ENCODE measurements around the gene COL17A1. TPM values are rescaled to one million over a fixed set of nuclear protein-coding genes. Genes with fewer than 3 reads are reported as not detected.

The COL17A1 gene
- total and polyA plus RNA-seq, 9 donors, result 0.08 to 43.8 (median 0.26) TPM

DNA sequence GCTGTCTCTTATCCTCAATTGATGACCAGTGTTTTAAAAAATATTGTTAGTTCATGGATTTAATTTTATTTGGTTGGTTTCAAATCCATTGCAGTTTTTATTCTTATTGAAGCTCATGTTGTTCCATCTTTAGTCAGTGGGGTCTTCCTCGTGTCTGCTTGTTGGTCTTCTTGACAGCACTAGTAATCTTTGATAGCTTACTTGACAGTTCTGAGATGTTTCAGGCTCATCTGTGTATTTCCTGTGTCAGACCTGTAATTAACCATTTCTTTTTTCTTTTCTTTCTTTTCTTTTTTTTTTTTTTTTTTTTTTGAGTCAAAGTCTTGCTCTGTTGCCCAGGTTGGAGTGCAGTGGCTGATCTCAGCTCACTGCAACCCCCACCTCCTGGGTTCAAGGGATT, 90.5 kb downstream of the COL17A1 start:
- Histone ChIP-seq H3K9me3 (replicated peaks; ENCODE audit: control insufficient read depth, low read depth, low read length) (no peaks in the 10 kb centered on the region), H3K4me3 (ENCODE audit: low read length) (no peak overlapping the region), H3K27ac (ENCODE audit: low read length) (no peak overlapping the region), H3K27me3 (ENCODE audit: control insufficient read depth, insufficient read depth, low read length) (no peaks in the 10 kb centered on the region), H3K4me1 (ENCODE audit: control insufficient read depth, insufficient read depth, low read length) (no peaks in the 10 kb centered on the region), H3K36me3 (ENCODE audit: control insufficient read depth, insufficient read depth, low read length) (peaks cover 7% of the 10 kb centered on the region)
- no CpG with 5 or more reads among the region's 1 CpG for WGBS (ENCODE audit: insufficient coverage)
- DNase-seq, result no peak

DNA sequence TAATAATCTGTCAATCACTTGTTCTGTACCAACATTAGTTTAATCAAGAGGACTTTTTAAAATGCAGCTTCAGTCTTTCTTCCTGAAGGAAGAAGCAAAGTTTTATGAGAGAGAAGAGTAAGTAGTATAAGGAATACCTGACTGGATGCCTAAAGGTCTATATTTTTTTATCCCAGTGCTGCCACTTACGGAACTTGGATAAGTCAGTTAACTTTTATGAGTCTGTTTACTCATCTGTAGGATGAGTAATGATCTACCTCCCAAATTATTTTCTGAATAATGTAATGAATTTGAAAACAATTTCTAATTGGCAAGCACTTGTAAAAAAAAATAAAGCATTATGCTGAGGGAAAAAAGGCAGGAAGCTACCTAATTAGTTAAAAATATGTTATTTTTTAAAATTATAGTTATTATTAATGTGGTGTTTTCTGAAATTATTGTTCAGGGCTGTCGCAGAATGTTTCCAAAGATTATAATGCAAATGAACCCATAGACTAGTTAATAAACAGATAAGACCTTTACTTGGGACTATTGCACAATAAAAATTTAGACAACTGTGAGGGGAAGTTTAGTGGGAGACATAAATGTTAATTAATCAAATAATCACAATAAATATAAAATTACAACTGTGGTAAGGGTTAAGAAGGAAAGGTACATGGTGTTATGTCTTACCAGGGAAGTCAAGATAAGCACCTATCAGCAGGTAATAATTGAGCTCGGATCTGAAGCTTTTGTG, 94.1 kb downstream of the COL17A1 start:
- Histone ChIP-seq H3K4me1 (ENCODE audit: control insufficient read depth, insufficient read depth, low read length) (no peaks in the 10 kb centered on the region), H3K36me3 (ENCODE audit: control insufficient read depth, insufficient read depth, low read length) (peaks cover 7% of the 10 kb centered on the region)

GRCh38 chr10:103990531-103990930, 95.1 kb downstream of the COL17A1 start:
- peaks cover 7% of the 10 kb centered on the region for H3K36me3 ChIP-seq (ENCODE audit: control insufficient read depth, insufficient read depth, low read length)
- H3K27ac ChIP-seq (ENCODE audit: low read length), result no peak overlapping the region
- H3K9me3 ChIP-seq (replicated peaks; ENCODE audit: control insufficient read depth, low read depth, low read length), result no peaks in the 10 kb centered on the region
- no CpG with 5 or more reads among the region's 1 CpG for WGBS (ENCODE audit: insufficient coverage)
- H3K27me3 ChIP-seq (ENCODE audit: control insufficient read depth, insufficient read depth, low read length), result no peaks in the 10 kb centered on the region
- H3K4me3 ChIP-seq (ENCODE audit: low read length), result no peak overlapping the region
- no peak for DNase-seq
- no peaks in the 10 kb centered on the region for H3K4me1 ChIP-seq (ENCODE audit: control insufficient read depth, insufficient read depth, low read length)

More for the DNA sequence above, 94.1 kb downstream of the COL17A1 start:
- H3K27me3 ChIP-seq (ENCODE audit: control insufficient read depth, insufficient read depth, low read length), result no peaks in the 10 kb centered on the region
- H3K27ac ChIP-seq (ENCODE audit: low read length), result no peak overlapping the region
- no CpG with 5 or more reads among the region's 3 CpGs for WGBS (ENCODE audit: insufficient coverage)
- DNase-seq, result no peak
- no peaks in the 10 kb centered on the region for H3K9me3 ChIP-seq (replicated peaks; ENCODE audit: control insufficient read depth, low read depth, low read length)
- no peak overlapping the region for H3K4me3 ChIP-seq (ENCODE audit: low read length)

DNA sequence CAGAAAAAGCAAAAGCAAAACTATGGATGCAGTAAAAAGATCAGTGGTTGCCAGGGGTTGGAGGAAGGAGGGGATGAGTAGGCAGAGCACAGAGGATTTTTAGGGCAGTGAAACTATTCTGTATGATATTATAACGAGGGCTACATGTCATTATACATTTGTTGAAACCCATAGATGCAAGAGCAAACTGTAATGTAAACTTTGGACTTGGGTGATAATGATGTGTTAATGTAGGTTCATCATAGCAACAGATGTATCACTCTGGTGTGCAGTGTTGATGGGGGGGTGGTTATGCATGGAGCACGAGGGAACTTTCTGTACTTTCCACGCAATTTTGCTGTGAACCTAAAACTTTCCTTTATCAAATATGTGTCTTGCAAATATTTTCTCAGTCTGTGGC, 95.6 kb downstream of the COL17A1 start:
- Histone ChIP-seq H3K4me1 (ENCODE audit: control insufficient read depth, insufficient read depth, low read length) (no peaks in the 10 kb centered on the region), H3K36me3 (ENCODE audit: control insufficient read depth, insufficient read depth, low read length) (peaks cover 7% of the 10 kb centered on the region), H3K9me3 (replicated peaks; ENCODE audit: control insufficient read depth, low read depth, low read length) (no peaks in the 10 kb centered on the region), H3K4me3 (ENCODE audit: low read length) (no peak overlapping the region), H3K27me3 (ENCODE audit: control insufficient read depth, insufficient read depth, low read length) (no peaks in the 10 kb centered on the region), H3K27ac (ENCODE audit: low read length) (no peak overlapping the region)
- WGBS (ENCODE audit: insufficient coverage), result no CpG with 5 or more reads among the region's 3 CpGs
- no peak for DNase-seq

- Histone ChIP-seq H3K4me1 (ENCODE audit: control insufficient read depth, insufficient read depth, low read length) (peaks cover 2% of the 10 kb centered on the region), H3K27me3 (ENCODE audit: control insufficient read depth, insufficient read depth, low read length) (no peaks in the 10 kb centered on the region), H3K36me3 (ENCODE audit: control insufficient read depth, insufficient read depth, low read length) (no peaks in the 10 kb centered on the region), H3K9me3 (replicated peaks; ENCODE audit: control insufficient read depth, low read depth, low read length) (no peaks in the 10 kb centered on the region), H3K27ac (ENCODE audit: low read length) (no peak overlapping the region), H3K4me3 (ENCODE audit: low read length) (no peak overlapping the region)
- WGBS (ENCODE audit: insufficient coverage), result 42% methylated on average over 2 of the region's 7 CpGs
- DNase-seq, result no peak
Measured at GRCh38 chr10:103986360-103986759, 99.3 kb downstream of the COL17A1 start.

GRCh38 chr10:103985726-103986125, 100.0 kb downstream of the COL17A1 start:
- Histone ChIP-seq H3K9me3 (replicated peaks; ENCODE audit: control insufficient read depth, low read depth, low read length) (no peaks in the 10 kb centered on the region), H3K4me3 (ENCODE audit: low read length) (no peak overlapping the region), H3K27ac (ENCODE audit: low read length) (no peak overlapping the region), H3K27me3 (ENCODE audit: control insufficient read depth, insufficient read depth, low read length) (no peaks in the 10 kb centered on the region), H3K36me3 (ENCODE audit: control insufficient read depth, insufficient read depth, low read length) (no peaks in the 10 kb centered on the region), H3K4me1 (ENCODE audit: control insufficient read depth, insufficient read depth, low read length) (peaks cover 2% of the 10 kb centered on the region)
- DNase-seq, result no peak

- Histone ChIP-seq H3K9me3 (replicated peaks; ENCODE audit: control insufficient read depth, low read depth, low read length) (no peaks in the 10 kb centered on the region), H3K27ac (ENCODE audit: low read length) (no peak overlapping the region), H3K4me3 (ENCODE audit: low read length) (no peak overlapping the region), H3K36me3 (ENCODE audit: control insufficient read depth, insufficient read depth, low read length) (no peaks in the 10 kb centered on the region), H3K27me3 (ENCODE audit: control insufficient read depth, insufficient read depth, low read length) (no peaks in the 10 kb centered on the region), H3K4me1 (ENCODE audit: control insufficient read depth, insufficient read depth, low read length) (peaks cover 2% of the 10 kb centered on the region)
- peak; percentile 10 for DNase-seq
- WGBS (ENCODE audit: insufficient coverage), result no CpG with 5 or more reads among the region's 4 CpGs
Measured at GRCh38 chr10:103983367-103983911, 102.2 kb downstream of the COL17A1 start.

- WGBS (ENCODE audit: insufficient coverage), result 60% methylated on average over 1 of the region's 4 CpGs
- peak; percentile 20 for DNase-seq
- Histone ChIP-seq H3K4me1 (ENCODE audit: control insufficient read depth, insufficient read depth, low read length) (peaks cover 2% of the 10 kb centered on the region), H3K4me3 (ENCODE audit: low read length) (no peak overlapping the region), H3K9me3 (replicated peaks; ENCODE audit: control insufficient read depth, low read depth, low read length) (no peaks in the 10 kb centered on the region), H3K27ac (ENCODE audit: low read length) (no peak overlapping the region), H3K36me3 (ENCODE audit: control insufficient read depth, insufficient read depth, low read length) (no peaks in the 10 kb centered on the region), H3K27me3 (ENCODE audit: control insufficient read depth, insufficient read depth, low read length) (no peaks in the 10 kb centered on the region)
Measured at GRCh38 chr10:103982639-103983038, 103.0 kb downstream of the COL17A1 start.

Other genes with a start within 250 kb of the COL17A1 start
- gene SH3PXD2A, start 230.3 kb downstream of the COL17A1 start, total RNA-seq, result 33.2 TPM
- gene SH3PXD2A, start 230.3 kb downstream of the COL17A1 start, polyA plus RNA-seq (ENCODE audit: insufficient read depth in 1 of 8, insufficient read length in 8 of 8, low replicate concordance in 1 of 8), result 10 to 100 TPM; 49.2 to 95.0 (median 74.2) TPM
- gene STN1, start 167.7 kb downstream of the COL17A1 start, total RNA-seq, result 25.6 TPM
- 10 to 100 TPM; 17.9 to 22.4 (median 19.0) TPM for gene STN1, start 167.7 kb downstream of the COL17A1 start, polyA plus RNA-seq (ENCODE audit: insufficient read depth in 1 of 8, insufficient read length in 8 of 8, low replicate concordance in 1 of 8)
- 35.7 TPM for gene SLK, start 118.7 kb downstream of the COL17A1 start, total RNA-seq
- gene SLK, start 118.7 kb downstream of the COL17A1 start, polyA plus RNA-seq (ENCODE audit: insufficient read depth in 1 of 8, insufficient read length in 8 of 8, low replicate concordance in 1 of 8), result 10 to 100 TPM; 17.2 to 35.0 (median 25.7) TPM
- 6.6 TPM for gene SFR1, start 36.3 kb upstream of the COL17A1 start, total RNA-seq
- 1 to 10 TPM; 5.1 to 7.0 (median 5.8) TPM for gene SFR1, start 36.3 kb upstream of the COL17A1 start, polyA plus RNA-seq (ENCODE audit: insufficient read depth in 1 of 8, insufficient read length in 8 of 8, low replicate concordance in 1 of 8)
- gene CFAP43, start 146.5 kb upstream of the COL17A1 start, total RNA-seq, result 0.27 TPM
- gene CFAP43, start 146.5 kb upstream of the COL17A1 start, polyA plus RNA-seq (ENCODE audit: insufficient read depth in 1 of 8, insufficient read length in 8 of 8, low replicate concordance in 1 of 8), result 1 to 10 TPM in 1 of 8 donors, under 1 TPM in 7; 0.11 to 1.1 (median 0.22) TPM
- 48.4 TPM for gene GSTO1, start 169.0 kb upstream of the COL17A1 start, total RNA-seq
- gene GSTO1, start 169.0 kb upstream of the COL17A1 start, polyA plus RNA-seq (ENCODE audit: insufficient read depth in 1 of 8, insufficient read length in 8 of 8, low replicate concordance in 1 of 8), result 10 to 100 TPM; 37.5 to 50.7 (median 44.2) TPM
- 0.89 TPM for gene GSTO2, start 183.3 kb upstream of the COL17A1 start, total RNA-seq
- 1 to 10 TPM in 3 of 8 donors, under 1 TPM in 5; 0.33 to 2.9 (median 0.82) TPM for gene GSTO2, start 183.3 kb upstream of the COL17A1 start, polyA plus RNA-seq (ENCODE audit: insufficient read depth in 1 of 8, insufficient read length in 8 of 8, low replicate concordance in 1 of 8)

Data from muscle of leg (tissue), 11 donors.